GM19324 (cell line): Measurements from ENCODE around the gene COL23A1.

Experiments used
- ATAC-seq: cut with Tn5 transposase; IDR thresholded peaks from one replicate; pipeline ENCODE4 v1.9.1; 2021; ENCODE audit warnings: mild to moderate bottlenecking, moderate library complexity; ENCODE audit not compliant: unreplicated experiment, low FRiP score

Gene COL23A1

DNA sequence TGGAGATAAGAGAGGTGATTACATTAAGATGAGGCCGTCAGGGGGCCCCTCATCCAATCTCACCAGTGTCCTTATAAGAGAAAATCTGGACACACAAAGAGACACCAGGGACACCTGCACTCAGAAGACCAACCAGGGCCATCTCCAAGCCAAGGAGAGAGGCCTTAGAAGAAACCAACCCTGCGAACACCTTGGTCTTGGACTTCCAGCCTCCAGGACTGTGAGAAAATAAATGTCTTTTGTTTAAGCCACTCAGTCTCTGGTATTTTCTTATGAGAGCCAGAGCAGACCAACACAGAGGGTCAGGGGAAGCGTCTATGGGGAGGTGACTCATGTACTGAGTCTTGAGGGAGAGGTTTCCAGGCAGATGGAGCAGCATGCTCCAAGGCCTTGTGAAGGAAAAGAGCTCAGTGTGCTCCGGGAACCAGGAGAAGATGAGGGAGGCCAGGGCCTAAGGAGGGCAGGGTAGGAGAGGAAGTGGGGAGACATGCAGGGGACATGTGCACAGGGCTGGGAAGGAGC, 363.0 kb downstream of the COL23A1 start:
- ATAC-seq, result no peak

GRCh38 chr5:178225174-178225573, 365.0 kb downstream of the COL23A1 start:
- no peak for ATAC-seq

GRCh38 chr5:178224403-178224802, 365.8 kb downstream of the COL23A1 start:
- no peak for ATAC-seq

DNA sequence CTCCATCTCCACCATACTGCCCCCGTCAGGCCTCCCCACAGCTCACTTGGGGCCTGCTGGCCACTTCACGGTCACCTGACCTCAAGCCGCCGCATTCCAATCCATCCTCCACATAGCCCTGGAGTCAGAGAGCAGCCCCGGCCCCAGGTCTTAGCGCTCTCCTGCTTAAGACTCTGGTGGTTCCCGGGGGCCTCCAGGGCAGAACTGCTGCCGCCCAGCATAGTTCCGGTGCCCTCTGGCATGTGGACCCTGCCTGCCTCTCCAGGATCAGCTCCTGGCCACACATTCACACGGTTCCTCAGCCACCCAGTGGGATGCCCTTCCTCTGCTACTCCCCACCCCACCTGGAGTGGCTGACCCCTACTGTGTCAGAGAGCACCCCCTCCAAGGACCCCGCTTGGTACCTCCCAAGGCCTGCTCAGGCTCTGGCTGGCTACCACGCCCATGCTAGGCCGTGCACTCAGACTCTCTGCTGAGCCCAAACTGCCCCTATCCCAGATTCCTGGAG, 366.3 kb downstream of the COL23A1 start:
- ATAC-seq, result no peak

GRCh38 chr5:178223196-178223773, 366.9 kb downstream of the COL23A1 start:
- no peak for ATAC-seq

GRCh38 chr5:178222292-178222691, 367.9 kb downstream of the COL23A1 start:
- ATAC-seq, result no peak

DNA sequence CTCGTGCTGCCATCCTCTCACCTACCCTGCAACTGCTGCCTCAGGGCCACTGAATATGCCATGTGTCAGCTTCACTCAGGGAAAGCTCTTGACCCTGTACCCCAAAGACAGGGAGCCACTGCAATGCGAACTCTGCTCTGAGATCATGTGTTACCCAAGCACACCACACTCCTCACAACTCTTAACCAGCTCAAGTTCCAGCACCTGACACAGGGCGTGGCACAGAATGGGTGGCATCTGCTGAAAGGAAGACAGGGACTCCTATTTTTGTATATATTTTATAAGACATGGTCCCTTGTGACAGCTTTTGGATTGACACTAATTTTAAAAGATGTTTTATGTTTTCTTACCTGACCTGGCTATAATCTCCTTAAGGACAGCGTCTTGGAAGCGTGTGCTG, 368.3 kb downstream of the COL23A1 start:
- ATAC-seq, result no peak

GRCh38 chr5:178221282-178221681, 368.9 kb downstream of the COL23A1 start:
- ATAC-seq, result no peak

GRCh38 chr5:178218827-178219226, 371.4 kb downstream of the COL23A1 start:
- no peak for ATAC-seq

- no peak for ATAC-seq
Measured at GRCh38 chr5:178218237-178218776, 371.9 kb downstream of the COL23A1 start.

DNA sequence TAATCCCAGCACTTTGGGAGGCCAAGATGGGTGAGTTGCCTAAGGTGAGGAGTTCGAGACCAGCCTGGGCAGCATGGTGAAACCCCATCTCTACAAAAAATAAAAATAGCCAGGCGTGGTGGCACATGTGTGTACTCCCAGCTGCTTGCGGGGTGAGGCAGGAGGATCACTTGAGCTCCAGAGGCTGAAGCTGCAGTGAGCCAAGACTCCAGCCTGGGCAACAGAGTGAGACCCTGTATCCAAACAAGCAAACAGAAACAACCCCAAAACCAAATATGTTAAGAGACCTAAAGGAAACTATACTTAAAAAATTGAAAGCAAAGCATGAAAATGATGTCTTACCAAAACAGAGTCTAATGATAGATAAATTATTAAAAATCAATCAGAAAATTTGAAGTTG, 373.4 kb downstream of the COL23A1 start:
- ATAC-seq, result no peak

DNA sequence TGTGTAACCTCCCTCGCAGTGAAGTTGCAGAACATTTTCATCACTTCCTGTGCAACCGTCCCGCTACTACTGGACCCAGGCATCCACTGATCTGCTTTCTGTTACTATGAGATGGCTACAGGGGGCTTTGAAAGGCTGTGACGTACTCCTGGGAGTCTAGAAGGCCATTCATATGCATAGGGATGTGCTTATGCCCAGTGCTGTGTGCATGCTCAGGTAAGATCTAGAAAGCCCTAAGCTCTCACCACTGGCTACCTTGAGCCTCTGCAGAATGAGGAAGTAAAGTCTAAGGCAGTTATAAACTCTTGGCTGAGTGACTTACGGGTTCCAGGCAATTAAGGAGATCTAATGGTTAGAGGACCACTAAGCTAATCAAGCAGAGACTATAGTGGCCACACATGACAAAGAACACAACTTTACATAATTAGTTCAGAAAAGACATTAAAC, 374.1 kb downstream of the COL23A1 start:
- ATAC-seq, result no peak

- ATAC-seq, result no peak
Measured at GRCh38 chr5:178215280-178216002, 374.8 kb downstream of the COL23A1 start.

- no peak for ATAC-seq
Measured at GRCh38 chr5:178214160-178214803, 375.9 kb downstream of the COL23A1 start.

DNA sequence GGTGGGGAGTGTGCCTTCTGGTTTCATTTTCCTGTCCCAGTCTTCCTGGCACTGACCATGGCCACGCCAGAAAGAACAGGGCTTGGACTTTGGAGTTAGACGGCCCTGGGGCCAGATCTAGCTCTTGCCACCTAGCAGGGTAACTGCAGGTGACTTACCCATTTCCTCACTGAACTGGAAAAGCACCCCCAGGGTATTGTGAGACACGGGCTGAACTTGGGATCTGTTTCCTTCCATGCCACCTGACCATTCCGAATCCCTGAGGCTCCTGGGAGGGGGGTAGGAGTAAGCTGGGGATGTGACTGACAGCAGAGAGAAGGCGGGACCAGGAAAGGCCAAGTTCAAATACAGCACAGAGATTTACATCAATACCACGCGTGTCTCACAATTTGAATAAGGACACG, 376.4 kb downstream of the COL23A1 start:
- ATAC-seq, result no peak

DNA sequence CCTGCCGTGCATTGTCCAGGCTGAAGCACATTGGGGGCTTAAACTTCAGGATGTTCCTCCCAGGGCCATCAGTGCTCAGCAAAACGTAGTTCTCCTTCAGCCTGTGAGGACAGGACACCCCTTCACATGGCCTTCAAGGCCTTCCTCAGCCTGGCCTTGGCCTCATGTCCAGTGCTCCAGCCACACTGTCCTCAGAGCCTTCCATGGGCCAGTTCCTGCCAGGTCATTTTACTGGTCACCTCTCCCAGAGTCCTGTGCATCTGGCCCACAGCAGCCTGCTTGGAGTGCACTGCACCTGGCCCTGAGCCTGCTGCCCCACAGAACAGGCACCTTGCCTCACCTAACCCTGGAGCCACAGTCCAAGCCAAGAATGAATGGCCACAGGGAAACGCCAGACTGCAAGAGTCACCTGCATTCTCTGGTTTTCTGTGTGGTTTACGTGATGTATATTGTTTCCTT, 377.2 kb downstream of the COL23A1 start:
- ATAC-seq, result no peak

DNA sequence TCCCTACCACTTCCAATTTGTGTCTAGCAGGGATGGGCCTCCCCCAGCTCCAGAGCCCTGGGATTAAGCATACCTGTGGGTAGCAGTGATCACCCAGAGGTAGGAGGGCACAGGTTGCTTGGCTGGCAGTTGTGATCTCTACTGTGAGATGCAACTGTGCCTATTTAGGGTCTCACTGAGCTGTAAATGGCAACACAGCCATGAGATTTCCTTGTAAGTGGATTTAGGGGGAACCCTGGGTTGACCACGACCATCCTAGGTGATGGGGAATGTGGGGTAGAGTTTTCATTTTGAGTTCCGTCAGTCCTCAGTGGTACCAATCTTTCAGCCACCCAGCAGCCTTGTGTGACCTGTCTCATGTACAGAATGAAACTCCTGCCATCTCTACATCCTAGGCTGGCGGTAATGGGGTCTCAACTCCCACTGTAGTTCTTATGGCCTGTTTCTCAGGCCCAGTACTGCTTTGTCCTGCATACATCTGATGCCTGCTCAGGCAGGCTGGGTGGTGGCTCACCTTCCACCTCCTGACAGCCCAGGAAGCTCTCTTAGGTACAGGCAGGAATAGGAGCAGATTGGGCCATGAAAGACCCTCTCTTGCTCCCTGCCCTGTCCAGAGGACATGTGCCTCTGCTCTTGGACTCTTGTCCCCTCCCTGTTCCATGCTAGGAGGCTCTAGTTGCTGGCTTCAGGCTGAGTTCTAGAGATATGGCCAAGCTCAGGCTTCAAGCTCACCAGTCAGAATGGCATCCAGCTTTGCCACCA, 377.8 kb downstream of the COL23A1 start:
- no peak for ATAC-seq

GRCh38 chr5:178211095-178212048, 378.8 kb downstream of the COL23A1 start:
- no peak for ATAC-seq

DNA sequence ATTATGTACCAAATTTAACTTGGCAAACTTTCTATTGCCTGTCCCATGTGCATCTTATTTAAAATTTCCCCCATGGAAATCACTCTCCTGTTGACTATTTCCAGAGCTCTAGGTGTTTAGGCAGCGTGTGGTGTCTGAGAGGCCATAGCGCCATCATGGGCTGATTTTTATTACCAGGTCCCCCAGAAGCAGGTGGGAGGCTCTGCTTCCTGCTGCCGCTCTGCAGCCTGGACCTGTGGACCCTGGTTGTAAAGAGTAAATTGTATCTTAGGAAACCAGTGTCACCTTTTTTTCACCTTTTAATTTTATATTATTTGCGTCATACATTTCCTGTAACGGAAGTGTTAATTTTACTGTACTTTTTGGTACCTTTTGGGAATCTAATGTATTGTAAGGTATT, 379.5 kb downstream of the COL23A1 start:
- ATAC-seq, result no peak
